ENCODE measurements around the gene MYADM. TPM values are rescaled to one million over a fixed set of nuclear protein-coding genes. Genes with fewer than 3 reads are reported as not detected.

The MYADM gene
- total and polyA plus RNA-seq, 4 donors: 2.6 to 28.0 (median 6.6) TPM

GRCh38 chr19:53819861-53820260 is 47.8 kb upstream of the MYADM start (continued):
- TF ChIP-seq ZBTB33 (IDR thresholded peaks at IDR 0.05) (no peak), JUND (IDR thresholded peaks at IDR 0.05) (no peak), HNF4G (IDR thresholded peaks at IDR 0.05) (no peak), YY1 (IDR thresholded peaks at IDR 0.05) (no peak), ATF3 (IDR thresholded peaks at IDR 0.05) (no peak), RXRA (IDR thresholded peaks at IDR 0.05) (no peak)

GRCh38 chr19:53823380-53824120 is 44.1 kb upstream of the MYADM start:
- Histone ChIP-seq H3K9me3 (ENCODE audit: control insufficient read depth in 4 of 4, low read length in 3 of 4) (no peaks in the 10 kb centered on the region), H3K27me3 (ENCODE audit: control insufficient read depth in 4 of 4, insufficient read depth in 4 of 4, low read length in 3 of 4) (no peaks in the 10 kb centered on the region), H3K4me1 (ENCODE audit: control insufficient read depth in 4 of 4, insufficient read depth in 4 of 4, low read length in 3 of 4) (no peaks in the 10 kb centered on the region), H3K4me3 (ENCODE audit: low read depth in 1 of 3, low read length in 3 of 3) (no peak overlapping the region), H3K27ac (ENCODE audit: low read depth in 1 of 2, low read length in 2 of 2) (peak overlapping the region in 1 of 2 donors; percentile 71), H3K9ac (ENCODE audit: low read depth in 1 of 2, low read length in 2 of 2) (no peak overlapping the region), H3K36me3 (ENCODE audit: control insufficient read depth in 4 of 4, insufficient read depth in 3 of 4, low read depth in 1 of 4, low read length in 3 of 4) (no peaks in the 10 kb centered on the region)
- TF ChIP-seq TAF1 (conservative IDR thresholded peaks at IDR 0.05): no peak
- no peak for TF ChIP-seq RAD21 (IDR thresholded peaks at IDR 0.05)
- no peak for TF ChIP-seq CTCF (IDR thresholded peaks at IDR 0.05; ENCODE audit: low read depth, low read length, missing input control)
- TF ChIP-seq EGR1 (IDR thresholded peaks at IDR 0.05; ENCODE audit: low read depth in 2 of 2): no peak
- TF ChIP-seq NR2F2 (IDR thresholded peaks at IDR 0.05): no peak
- TF ChIP-seq REST (IDR thresholded peaks at IDR 0.05): no peak
- TF ChIP-seq HNF4A (conservative IDR thresholded peaks at IDR 0.05): no peak
- no peak for TF ChIP-seq FOXA2 (IDR thresholded peaks at IDR 0.05)
- TF ChIP-seq RXRA (IDR thresholded peaks at IDR 0.05): no peak
- TF ChIP-seq SP1 (IDR thresholded peaks at IDR 0.05): no peak
- TF ChIP-seq ATF3 (IDR thresholded peaks at IDR 0.05): no peak
- no peak for TF ChIP-seq JUND (IDR thresholded peaks at IDR 0.05)
- no peak for TF ChIP-seq ZBTB33 (IDR thresholded peaks at IDR 0.05)
- DNase-seq (ENCODE audit: low spot score): no peak
- 79% methylated on average over 12 of the region's 12 CpGs for WGBS
